Fibroblast of skin of right biceps (primary cell): ENCODE data around the gene BNIP3.

ENCODE experiments used
- DNase-seq: peaks from one replicate; pipeline ENCODE4 v3.0.0-alpha.2; 2013

Gene BNIP3

GRCh38 chr10:131949041-131949862 is 32.5 kb downstream of the BNIP3 start:
- DNase-seq, result no peak

- no peak for DNase-seq
Measured at GRCh38 chr10:131948501-131948900, 33.2 kb downstream of the BNIP3 start.

DNA sequence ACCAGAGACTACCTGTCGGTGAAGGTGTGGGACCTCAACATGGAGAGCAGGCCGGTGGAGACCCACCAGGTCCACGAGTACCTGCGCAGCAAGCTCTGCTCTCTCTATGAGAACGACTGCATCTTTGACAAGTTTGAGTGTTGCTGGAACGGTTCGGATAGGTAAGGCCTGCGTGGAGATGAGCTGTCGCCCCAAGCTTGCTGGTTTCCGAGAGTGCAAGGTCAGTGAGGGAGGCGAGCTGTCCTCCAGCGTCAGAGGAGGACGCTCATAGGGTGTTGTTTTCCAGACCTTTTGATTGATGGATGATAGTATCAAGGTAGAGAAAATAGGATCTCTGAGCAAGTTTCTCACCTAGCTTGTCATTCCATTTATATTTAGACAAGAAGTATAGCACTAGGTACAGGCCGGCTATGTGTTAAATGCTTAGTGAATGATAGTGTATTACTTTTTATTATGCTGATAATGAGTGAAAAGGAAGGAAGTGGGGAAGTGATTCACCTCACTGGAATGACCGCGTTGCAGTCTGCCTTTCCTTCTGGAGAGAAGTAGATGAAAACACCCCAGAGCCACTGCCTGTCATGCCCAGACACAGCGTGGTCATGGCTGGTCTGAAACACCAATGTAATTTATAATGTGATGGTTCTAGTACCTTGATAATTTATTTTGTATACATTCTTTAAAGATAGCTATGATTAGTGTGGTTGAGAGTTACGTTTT is 33.9 kb downstream of the BNIP3 start:
- DNase-seq, result peak; percentile 81

DNA sequence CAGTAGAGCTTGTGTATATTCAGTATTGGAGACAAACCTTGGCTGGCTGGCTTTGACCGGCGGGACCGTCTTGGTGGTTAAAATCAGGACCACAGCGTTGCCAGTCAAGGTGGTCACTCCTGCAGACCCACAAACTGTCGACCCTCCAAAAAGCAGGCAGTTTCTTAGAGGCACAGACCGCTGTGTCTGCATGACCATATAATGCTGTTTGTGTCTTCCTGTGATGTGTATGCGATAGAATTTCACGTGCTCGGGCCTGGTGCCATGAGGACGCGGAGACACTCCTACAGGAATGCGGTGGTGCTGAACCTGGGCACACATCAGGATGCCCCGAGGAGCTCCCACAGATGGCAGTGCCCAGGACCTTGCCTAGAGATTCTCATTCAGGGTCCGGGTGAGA is 34.8 kb downstream of the BNIP3 start:
- DNase-seq, result no peak

GRCh38 chr10:131946321-131946751 is 35.4 kb downstream of the BNIP3 start:
- peak; percentile 83 for DNase-seq

DNA sequence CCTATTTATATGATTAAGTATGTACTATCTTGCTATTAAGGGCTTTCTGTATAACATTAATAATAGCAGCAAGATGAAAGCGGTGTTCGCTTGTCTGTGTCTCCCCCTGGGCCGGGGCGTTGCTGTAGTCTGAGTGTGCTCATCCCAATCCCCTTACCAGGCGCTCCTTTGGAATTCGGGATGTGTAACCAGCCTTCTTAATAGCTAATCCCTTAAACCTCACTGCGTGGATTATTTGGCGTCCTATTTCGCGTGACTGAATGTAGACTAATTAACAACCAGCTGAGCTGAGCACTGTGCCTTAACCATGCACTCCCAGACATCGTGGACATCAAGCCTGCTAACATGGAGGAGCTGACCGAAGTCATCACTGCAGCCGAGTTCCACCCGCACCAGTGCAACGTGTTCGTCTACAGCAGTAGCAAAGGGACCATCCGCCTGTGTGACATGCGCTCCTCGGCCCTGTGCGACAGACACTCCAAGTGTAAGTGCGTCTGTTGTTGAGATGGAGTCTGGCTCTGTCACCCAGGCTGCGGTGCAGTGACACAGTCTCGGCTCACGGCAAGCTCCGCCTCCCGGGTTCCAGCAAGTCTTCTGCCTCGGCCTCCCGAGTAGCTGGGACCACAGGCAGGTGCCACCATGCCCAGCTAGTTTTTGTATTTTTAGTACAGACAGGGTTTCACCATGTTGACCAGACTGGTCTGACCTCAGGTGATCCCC is 36.6 kb downstream of the BNIP3 start:
- no peak for DNase-seq

DNA sequence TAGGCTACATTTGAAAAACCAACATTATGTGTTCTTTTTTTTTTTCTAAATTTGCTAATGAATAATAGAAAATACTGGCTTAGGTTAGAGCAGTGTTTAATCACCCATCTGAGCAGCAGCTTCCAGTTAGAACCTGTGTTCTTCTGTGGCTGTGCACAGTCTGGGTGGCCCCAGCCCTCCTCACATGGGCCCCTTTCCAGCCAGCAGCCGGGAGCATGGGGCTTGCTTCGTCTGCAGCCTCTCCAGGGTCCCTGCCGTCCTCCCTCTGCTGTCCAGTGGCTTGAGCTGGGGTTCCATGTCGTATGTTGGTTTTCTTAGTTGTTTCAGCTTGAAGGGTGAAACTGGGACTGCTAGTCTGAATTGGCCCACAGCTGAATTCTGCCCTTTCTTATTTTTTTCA is 37.3 kb downstream of the BNIP3 start:
- no peak for DNase-seq

- peak; percentile 8 for DNase-seq
Measured at GRCh38 chr10:131943021-131943814, 38.5 kb downstream of the BNIP3 start.

DNA sequence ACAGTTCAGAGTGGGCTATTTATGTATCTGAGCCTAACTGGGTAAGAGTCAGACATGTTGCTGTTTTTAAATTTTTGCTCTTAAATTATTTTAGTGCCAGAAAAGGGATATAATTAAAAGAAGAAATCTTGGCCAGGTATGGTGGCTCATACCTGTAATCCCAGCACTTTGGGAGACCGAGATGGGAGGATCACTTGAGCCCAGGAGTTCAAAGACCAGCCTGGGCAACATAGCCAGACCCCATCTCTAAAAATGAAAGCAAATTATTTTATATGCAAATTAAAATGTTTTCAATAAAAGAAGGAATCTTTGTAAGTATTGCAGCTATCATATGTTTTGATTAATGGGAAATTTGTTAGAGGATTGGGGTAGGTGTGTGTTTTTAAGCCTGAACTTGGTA is 39.3 kb downstream of the BNIP3 start:
- no peak for DNase-seq

GRCh38 chr10:131938681-131939080 is 43.0 kb downstream of the BNIP3 start:
- no peak for DNase-seq

DNA sequence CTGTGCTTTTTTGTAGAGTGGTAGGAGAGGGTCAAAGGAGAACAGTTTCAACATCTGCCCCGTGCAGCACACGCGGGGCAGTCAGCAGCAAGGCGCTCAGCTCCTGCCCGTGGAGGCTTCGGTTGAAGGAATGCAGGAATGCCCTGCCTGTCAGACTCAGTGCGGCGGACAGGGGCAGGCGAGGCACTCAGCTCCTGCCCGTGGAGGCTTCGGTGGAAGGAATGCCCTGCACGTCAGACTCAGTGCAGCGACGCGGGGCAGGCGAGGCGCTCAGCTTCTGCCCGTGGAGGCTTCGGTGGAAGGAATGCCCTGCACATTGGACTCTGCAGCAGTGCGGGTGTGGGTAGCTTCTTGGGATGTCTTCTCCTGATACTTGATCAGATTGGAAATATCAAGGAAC is 43.9 kb downstream of the BNIP3 start:
- DNase-seq, result no peak

DNA sequence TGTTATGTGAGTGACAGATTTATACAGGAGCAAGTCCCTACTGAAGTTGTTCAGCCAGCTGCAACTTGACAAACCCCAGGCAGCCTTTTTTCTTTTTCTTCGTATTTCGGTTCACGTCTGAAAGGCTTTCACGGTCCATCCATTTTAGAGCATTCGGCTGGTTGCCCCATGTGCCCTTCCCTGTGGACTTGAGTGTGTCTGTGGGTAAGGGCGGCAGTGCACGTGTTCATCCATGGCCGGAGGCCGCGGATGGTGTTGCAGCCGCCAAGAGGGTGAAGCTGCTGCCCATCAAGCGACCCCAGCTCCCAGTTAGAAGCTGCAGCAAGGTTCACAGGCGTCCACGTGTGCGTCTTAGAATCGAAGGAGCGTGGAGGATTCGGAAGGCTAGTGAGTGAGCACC is 45.0 kb downstream of the BNIP3 start:
- no peak for DNase-seq

DNA sequence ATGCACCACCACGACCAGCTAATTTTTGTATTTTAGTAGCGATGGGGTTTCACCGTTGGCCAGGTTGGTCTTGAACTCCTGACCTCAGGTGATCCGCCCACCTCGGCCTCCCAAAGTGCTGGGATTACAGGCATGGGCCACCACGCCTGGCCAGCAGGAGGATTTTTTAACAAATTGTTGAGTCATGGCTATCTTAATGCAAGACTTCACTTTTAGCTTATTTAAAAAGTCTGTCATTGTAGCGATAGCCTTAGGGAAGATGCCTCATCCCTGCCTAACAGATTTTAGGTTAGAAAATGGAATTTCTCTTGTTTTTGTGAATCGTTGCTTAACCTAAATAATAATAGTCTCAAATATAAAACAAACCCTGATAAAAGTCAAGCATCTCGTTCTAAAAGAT is 45.4 kb downstream of the BNIP3 start:
- no peak for DNase-seq

- no peak for DNase-seq
Measured at GRCh38 chr10:131935260-131935659, 46.5 kb downstream of the BNIP3 start.

- DNase-seq, result no peak
Measured at GRCh38 chr10:131934769-131935168, 47.0 kb downstream of the BNIP3 start.

- no peak for DNase-seq
Measured at GRCh38 chr10:131933696-131934086, 48.0 kb downstream of the BNIP3 start.

- no peak for DNase-seq
Measured at GRCh38 chr10:131933016-131933695, 48.6 kb downstream of the BNIP3 start.

DNA sequence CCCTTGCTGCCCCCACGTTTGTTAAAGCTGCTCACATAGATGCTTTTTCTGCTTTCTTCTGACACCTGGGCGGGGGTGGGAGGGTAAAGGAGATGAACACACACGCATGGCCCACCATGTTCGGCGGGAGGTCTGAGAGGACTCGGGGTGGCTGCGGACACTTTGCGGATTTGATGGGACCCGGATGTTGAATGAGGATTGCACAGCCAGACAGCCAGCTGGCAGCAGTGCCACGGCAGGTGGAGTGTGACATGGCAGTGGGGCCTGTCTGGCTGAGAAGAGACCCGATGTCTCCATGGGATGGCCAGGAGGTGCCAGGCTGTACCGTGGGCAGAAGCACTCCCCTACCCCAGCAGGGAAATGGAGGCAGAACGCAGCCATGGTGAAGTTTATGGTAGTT is 49.7 kb downstream of the BNIP3 start:
- no peak for DNase-seq

- DNase-seq, result no peak
Measured at GRCh38 chr10:131930586-131931330, 51.0 kb downstream of the BNIP3 start.

DNA sequence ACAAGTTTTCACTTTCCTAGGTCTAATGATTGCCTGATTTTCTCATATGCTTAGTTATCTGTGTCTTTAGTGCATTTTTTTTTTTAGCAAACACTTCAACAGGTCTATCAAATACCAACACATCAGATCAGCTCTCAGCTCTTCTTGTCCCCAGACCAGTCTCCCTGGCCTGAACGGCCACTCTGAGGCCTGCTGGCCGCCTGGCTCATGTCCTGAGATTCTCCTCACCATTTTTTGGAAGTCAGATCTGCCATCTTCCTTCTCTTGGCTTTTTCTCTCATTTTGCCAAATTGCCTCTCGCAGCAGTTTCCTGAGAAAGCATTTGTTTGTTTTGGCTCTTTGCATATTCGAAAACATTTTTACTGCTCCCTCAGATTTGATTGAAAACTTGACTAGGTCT is 51.6 kb downstream of the BNIP3 start:
- no peak for DNase-seq

DNA sequence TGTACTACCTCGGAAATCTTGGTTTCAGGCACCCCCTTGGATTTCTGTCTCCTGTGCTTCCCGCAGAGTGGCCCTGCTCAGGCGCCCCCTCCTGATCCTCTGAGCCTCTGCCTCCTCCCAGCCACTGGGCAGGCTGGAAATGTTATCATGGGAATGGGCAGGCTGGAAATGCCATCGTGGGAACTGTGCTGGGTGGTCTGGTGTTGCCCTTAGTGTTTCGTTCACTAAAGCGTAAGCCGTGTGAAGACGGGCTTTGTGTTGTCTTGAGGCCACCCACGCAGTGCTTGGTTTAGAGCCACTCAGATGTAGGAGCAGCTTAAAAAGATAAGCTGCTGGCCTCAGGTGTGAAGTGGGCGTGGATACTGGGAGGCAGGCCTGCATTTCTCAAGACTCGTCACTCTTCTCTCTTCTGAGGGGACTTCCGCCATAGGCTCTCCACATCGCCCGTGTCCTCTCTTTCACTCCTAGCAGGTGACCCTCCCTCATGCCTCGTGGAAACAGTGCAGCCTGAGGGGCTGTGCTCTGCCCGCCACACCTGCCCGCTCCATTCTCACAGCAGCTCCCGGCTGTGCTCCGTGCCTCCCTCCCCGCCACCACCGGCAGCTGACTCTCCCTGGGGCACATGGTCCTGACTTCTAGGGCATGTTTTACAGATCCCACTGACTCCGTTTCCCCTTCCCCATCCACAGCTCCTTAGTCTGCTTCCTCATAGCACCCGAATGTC is 52.4 kb downstream of the BNIP3 start:
- no peak for DNase-seq
